GM21576 (cell line): ENCODE data around the gene CACNG3.

ENCODE experiments used
- ATAC-seq: cut with Tn5 transposase; IDR thresholded peaks from one replicate; pipeline ENCODE4 v1.9.1; 2021; ENCODE audit warnings: mild to moderate bottlenecking, moderate library complexity; ENCODE audit not compliant: unreplicated experiment

CACNG3 gene

GRCh38 chr16:24381470-24382118 lies 125.5 kb downstream of the CACNG3 start:
- no peak for ATAC-seq

DNA sequence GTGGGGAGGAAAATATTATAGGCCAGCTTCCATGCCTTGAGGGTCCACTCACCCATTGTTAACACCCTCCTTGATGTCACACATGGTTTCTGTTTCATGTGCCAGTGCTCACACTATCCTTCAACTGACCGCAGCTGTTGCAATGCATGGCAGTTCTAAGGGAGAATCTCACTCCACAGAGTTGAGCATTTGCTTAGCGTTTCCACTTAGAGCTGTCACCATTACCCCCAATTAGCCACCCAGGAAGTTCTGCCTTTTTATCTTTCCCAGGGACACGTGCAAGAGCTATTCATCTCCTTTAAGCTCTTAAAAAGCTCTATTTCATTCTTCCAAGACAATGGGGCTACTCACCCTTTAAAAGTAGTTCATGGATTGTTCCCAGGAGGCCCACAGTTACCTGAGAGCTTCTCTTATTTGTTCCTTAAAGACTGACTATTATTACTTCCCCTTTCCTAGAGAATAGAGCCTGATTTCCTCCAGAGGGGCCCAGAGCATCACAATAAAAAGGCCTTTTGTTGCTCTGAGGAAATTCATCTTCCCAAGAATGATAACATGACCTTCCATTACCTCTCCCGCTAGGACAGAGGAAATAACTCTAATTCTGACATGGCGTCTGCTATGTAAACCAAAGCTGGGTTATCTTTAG lies 126.8 kb downstream of the CACNG3 start:
- ATAC-seq, result no peak

DNA sequence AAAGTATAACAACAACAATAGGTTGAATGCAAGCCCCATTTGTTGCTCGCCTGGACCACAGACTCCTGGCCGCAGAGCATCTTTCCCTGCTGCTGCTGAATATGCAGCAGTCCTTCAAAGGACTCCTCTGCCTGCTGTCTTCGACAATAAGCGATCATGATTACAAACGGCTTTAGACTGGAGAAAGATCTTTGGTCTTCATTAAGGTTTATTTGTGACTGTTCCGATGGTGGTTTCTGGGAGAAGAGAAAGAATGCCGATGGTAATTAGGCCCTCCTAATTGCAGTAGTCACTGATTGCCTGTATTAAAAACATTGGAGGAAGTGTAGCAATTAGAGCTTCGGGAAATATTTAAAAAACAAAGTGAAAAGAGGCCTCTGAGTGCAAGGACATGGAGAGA lies 138.2 kb downstream of the CACNG3 start:
- ATAC-seq, result no peak

DNA sequence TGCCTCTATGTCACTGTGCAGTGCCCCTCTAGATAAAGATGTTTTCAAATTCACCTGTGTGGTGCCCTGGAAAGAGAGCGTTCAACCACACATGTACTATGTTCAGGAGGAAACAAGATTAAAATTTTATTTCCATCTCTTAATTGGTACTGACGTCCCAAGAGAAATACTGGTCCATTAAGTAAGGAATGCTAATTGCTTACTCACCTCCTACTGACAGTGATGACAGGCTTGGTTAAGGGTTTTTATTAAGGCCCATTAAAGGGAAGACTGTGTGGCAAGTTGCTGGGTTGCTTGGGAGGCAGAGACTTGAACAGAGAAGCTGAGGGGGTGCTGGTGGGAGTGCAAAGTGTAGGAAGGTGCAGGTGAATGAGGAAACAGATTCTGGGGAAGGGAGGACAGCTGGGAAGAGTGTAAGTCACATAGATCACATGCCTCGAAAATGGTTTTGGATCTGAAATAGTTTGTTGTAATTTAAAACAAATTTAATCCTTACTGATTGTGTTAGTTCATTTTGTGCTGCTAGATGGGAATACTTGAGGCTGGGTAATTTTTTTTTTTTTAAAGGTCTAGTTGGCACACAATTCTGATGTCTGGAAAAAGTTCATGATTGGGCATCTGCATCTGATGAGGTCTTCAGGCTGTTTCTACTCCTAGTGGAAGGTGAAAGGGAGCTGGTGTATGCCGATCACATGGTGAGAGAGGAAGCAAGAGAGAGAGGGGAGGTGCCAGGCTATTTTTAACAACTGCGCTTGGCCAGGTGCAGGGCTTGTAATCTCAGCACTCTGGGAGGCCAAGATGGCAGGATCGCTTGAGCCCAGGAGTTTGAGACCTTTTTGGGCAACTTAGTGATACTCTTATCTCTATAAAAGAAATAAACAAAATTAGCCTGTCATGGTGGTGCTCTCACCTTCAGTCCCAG lies 140.5 kb downstream of the CACNG3 start:
- ATAC-seq, result no peak

GRCh38 chr16:24409045-24409444 lies 152.9 kb downstream of the CACNG3 start:
- ATAC-seq, result no peak
